ENCODE data around the gene ZBTB34. TPM values are rescaled to one million over a fixed set of nuclear protein-coding genes. Genes with fewer than 3 reads are reported as not detected.

The ZBTB34 gene
- total and polyA plus RNA-seq, 4 donors = 1.1 to 9.5 (median 3.4) TPM

- H3K27me3 ChIP-seq (ENCODE audit: control insufficient read depth in 4 of 4, insufficient read depth in 4 of 4, low read length in 3 of 4) = no peaks in the 10 kb centered on the region
- no peak overlapping the region for H3K27ac ChIP-seq (ENCODE audit: low read depth in 1 of 2, low read length in 2 of 2)
- DNase-seq (ENCODE audit: low spot score) = no peak
- peaks cover 0 to 5% (median 0%) of the 10 kb centered on the region in 4 donors for H3K36me3 ChIP-seq (ENCODE audit: control insufficient read depth in 4 of 4, insufficient read depth in 3 of 4, low read depth in 1 of 4, low read length in 3 of 4)
- peaks cover 0 to 10% (median 4%) of the 10 kb centered on the region in 4 donors for H3K4me1 ChIP-seq (ENCODE audit: control insufficient read depth in 4 of 4, insufficient read depth in 4 of 4, low read length in 3 of 4)
- no peak overlapping the region for H3K4me3 ChIP-seq (ENCODE audit: low read depth in 1 of 3, low read length in 3 of 3)
- TF ChIP-seq HNF4G (IDR thresholded peaks at IDR 0.05) (no peak), FOXA2 (IDR thresholded peaks at IDR 0.05) (no peak)
- no peaks in the 10 kb centered on the region for H3K9me3 ChIP-seq (ENCODE audit: control insufficient read depth in 4 of 4, low read length in 3 of 4)
- 93% methylated on average over 10 of the region's 10 CpGs for WGBS
- no peak overlapping the region for H3K9ac ChIP-seq (ENCODE audit: low read depth in 1 of 2, low read length in 2 of 2)
Measured at GRCh38 chr9:126886897-126887296, 26.5 kb downstream of the ZBTB34 start.

- TF ChIP-seq REST (IDR thresholded peaks at IDR 0.05) (no peak), ATF3 (IDR thresholded peaks at IDR 0.05) (no peak), YY1 (IDR thresholded peaks at IDR 0.05) (no peak), HNF4G (IDR thresholded peaks at IDR 0.05) (no peak), FOXA1 (IDR thresholded peaks at IDR 0.05) (no peak), SP1 (IDR thresholded peaks at IDR 0.05) (no peak), ZBTB33 (IDR thresholded peaks at IDR 0.05) (no peak), HNF4A (conservative IDR thresholded peaks at IDR 0.05) (no peak), MAX (IDR thresholded peaks at IDR 0.05) (no peak), RXRA (IDR thresholded peaks at IDR 0.05) (no peak), EGR1 (IDR thresholded peaks at IDR 0.05; ENCODE audit: low read depth in 2 of 2) (no peak), CTCF (IDR thresholded peaks at IDR 0.05; ENCODE audit: low read depth, low read length, missing input control) (no peak), TAF1 (conservative IDR thresholded peaks at IDR 0.05) (no peak)
Measured at GRCh38 chr9:126891676-126892075, 31.2 kb downstream of the ZBTB34 start.

More at GRCh38 chr9:126891676-126892075, 31.2 kb downstream of the ZBTB34 start:
- H3K4me1 ChIP-seq (ENCODE audit: control insufficient read depth in 4 of 4, insufficient read depth in 4 of 4, low read length in 3 of 4) = no peaks in the 10 kb centered on the region
- H3K36me3 ChIP-seq (ENCODE audit: control insufficient read depth in 4 of 4, insufficient read depth in 3 of 4, low read depth in 1 of 4, low read length in 3 of 4) = no peaks in the 10 kb centered on the region
- no peak overlapping the region for H3K9ac ChIP-seq (ENCODE audit: low read depth in 1 of 2, low read length in 2 of 2)
- no peaks in the 10 kb centered on the region for H3K27me3 ChIP-seq (ENCODE audit: control insufficient read depth in 4 of 4, insufficient read depth in 4 of 4, low read length in 3 of 4)
- no peak for DNase-seq (ENCODE audit: low spot score)
- no peak overlapping the region for H3K4me3 ChIP-seq (ENCODE audit: low read depth in 1 of 3, low read length in 3 of 3)
- H3K9me3 ChIP-seq (ENCODE audit: control insufficient read depth in 4 of 4, low read length in 3 of 4) = no peaks in the 10 kb centered on the region
- 88% methylated on average over 3 of the region's 3 CpGs for WGBS
- no peak overlapping the region for H3K27ac ChIP-seq (ENCODE audit: low read depth in 1 of 2, low read length in 2 of 2)
